Gastrocnemius medialis (tissue), 4 donors: Measurements from ENCODE around the gene IL18R1.

ENCODE experiments used
- POLR2A ChIP-seq, 2 donors: fragments of 450-650 bp; IDR thresholded peaks; one replicate each; pipeline ENCODE4 v1.6.1; 2017; ENCODE audit warnings: antibody characterized with exemption in 2 of 2, mild to moderate bottlenecking in 2 of 2, moderate library complexity in 2 of 2
- TF ChIP-seq, protein P1 (sequence below), 5 experiments: fragments of 450-650 bp in 3 of 5; fragments of 200-600 bp in 2 of 5; sonication (generic) in 2 of 5; IDR thresholded peaks in 4 of 5; conservative IDR thresholded peaks in 1 of 5; 1 replicate in 4 of 5; 2 replicates in 1 of 5; pipeline ENCODE4 v1.5.1; 2016 to 2019; ENCODE audit warnings: antibody characterized with exemption in 5 of 5, mild to moderate bottlenecking in 3 of 5, moderate library complexity in 3 of 5

DNA sequence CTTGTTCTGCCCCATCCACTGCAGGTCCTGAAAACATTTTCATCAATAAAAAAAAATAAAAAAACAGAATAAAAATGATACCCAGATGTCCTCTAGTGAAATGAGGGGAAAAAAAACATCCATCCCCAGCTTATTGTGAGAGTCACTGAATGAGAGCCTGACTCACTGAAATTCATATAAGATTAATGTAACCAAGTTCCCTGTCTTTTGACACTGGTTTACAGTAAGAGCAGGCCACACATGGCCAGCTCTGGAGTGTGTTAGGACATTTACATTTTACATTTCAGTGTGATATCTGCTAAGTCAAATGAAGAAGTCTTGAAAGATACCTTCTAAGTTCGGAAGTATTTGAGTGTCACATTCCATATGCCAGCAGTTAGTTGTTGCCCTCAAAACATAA, 21.1 kb upstream of the IL18R1 start:
- no peak for TF ChIP-seq POLR2A (IDR thresholded peaks at IDR 0.05)
- TF ChIP-seq, protein P1, sequence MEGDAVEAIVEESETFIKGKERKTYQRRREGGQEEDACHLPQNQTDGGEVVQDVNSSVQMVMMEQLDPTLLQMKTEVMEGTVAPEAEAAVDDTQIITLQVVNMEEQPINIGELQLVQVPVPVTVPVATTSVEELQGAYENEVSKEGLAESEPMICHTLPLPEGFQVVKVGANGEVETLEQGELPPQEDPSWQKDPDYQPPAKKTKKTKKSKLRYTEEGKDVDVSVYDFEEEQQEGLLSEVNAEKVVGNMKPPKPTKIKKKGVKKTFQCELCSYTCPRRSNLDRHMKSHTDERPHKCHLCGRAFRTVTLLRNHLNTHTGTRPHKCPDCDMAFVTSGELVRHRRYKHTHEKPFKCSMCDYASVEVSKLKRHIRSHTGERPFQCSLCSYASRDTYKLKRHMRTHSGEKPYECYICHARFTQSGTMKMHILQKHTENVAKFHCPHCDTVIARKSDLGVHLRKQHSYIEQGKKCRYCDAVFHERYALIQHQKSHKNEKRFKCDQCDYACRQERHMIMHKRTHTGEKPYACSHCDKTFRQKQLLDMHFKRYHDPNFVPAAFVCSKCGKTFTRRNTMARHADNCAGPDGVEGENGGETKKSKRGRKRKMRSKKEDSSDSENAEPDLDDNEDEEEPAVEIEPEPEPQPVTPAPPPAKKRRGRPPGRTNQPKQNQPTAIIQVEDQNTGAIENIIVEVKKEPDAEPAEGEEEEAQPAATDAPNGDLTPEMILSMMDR (IDR thresholded peaks at IDR 0.05 in 4 of 5, conservative IDR thresholded peaks at IDR 0.05 in 1 of 5) = no peak
